IPS DF 6.9 (cell line): Measurements from ENCODE around the gene JAK2.

Experiments used
- DNase-seq: peaks from one replicate; pipeline ENCODE4 v3.0.0-alpha.2; 2013; ENCODE audit warnings: low read depth, low spot score
- H3K27ac ChIP-seq: one replicate; pipeline ENCODE4 v1.5.1; 2013; ENCODE audit warnings: low read length, control low read depth
- H3K27me3 ChIP-seq: 2 replicates; pipeline ENCODE4 v1.6.1; 2013; ENCODE audit warnings: mild to moderate bottlenecking, low read length; ENCODE audit not compliant: control insufficient read depth, insufficient read depth
- H3K36me3 ChIP-seq: 2 replicates; pipeline ENCODE4 v1.6.1; 2013; ENCODE audit warnings: low read length; ENCODE audit not compliant: control insufficient read depth, insufficient read depth
- H3K4me1 ChIP-seq: 2 replicates; pipeline ENCODE4 v1.6.1; 2013; ENCODE audit warnings: low read length; ENCODE audit not compliant: control insufficient read depth, insufficient read depth
- H3K4me3 ChIP-seq: 2 replicates; pipeline ENCODE4 v1.5.1; 2013; ENCODE audit warnings: mild to moderate bottlenecking, low read length
- H3K9me3 ChIP-seq: 2 replicates; pipeline ENCODE4 v1.6.1; 2013; ENCODE audit warnings: low read length, inconsistent platforms; ENCODE audit not compliant: control insufficient read depth, insufficient read depth
- WGBS: extraction: QIAGEN DNeasy Blood & Tissue Kit; methylation state at CpG from one replicate; pipeline ENCODE4 v1.1.7; 2013; ENCODE audit warnings: mixed read lengths, missing lambda C conversion rate; ENCODE audit not compliant: insufficient read length, insufficient coverage; 5-methylcytosine and 5-hydroxymethylcytosine counted together

JAK2 gene

GRCh38 chr9:4980086-4980727 lies 4.9 kb upstream of the JAK2 start:
- Histone ChIP-seq H3K27ac (no peak overlapping the region), H3K9me3 (no peaks in the 10 kb centered on the region), H3K4me3 (no peak overlapping the region), H3K27me3 (no peaks in the 10 kb centered on the region), H3K36me3 (no peaks in the 10 kb centered on the region), H3K4me1 (0 out of 2 replicates have a peak, but pooled peaks cover 2% of the 10 kb centered on the region)
- DNase-seq: no peak
- WGBS: 100% methylated on average over 1 of the region's 4 CpGs

GRCh38 chr9:4982721-4983482 lies 2.2 kb upstream of the JAK2 start:
- DNase-seq: no peak
- Histone ChIP-seq H3K36me3 (no peaks in the 10 kb centered on the region), H3K27me3 (no peaks in the 10 kb centered on the region), H3K4me1 (0 out of 2 replicates have a peak, but pooled peaks cover 2% of the 10 kb centered on the region), H3K27ac (no peak overlapping the region), H3K4me3 (no peak overlapping the region), H3K9me3 (no peaks in the 10 kb centered on the region)
- WGBS: no CpG with 5 or more reads among the region's 2 CpGs

- peak overlapping the region; percentile 69; the same call in 1 of the 2 replicates for H3K4me3 ChIP-seq
- H3K9me3 ChIP-seq: no peaks in the 10 kb centered on the region
- no peak for DNase-seq
- 0 out of 2 replicates have a peak, but pooled peaks cover 2% of the 10 kb centered on the region for H3K4me1 ChIP-seq
- no peaks in the 10 kb centered on the region for H3K36me3 ChIP-seq
- H3K27ac ChIP-seq: no peak overlapping the region
- no peaks in the 10 kb centered on the region for H3K27me3 ChIP-seq
- no CpG with 5 or more reads among the region's 5 CpGs for WGBS
Observed at GRCh38 chr9:4983601-4984165, 1.4 kb upstream of the JAK2 start.

- no peak for DNase-seq
Observed at GRCh38 chr9:4984171-4984620, 876 bp upstream of the JAK2 start.

GRCh38 chr9:4985386-4986266 lies 554 bp downstream of the JAK2 start:
- Histone ChIP-seq H3K4me1 (0 out of 2 replicates have a peak, but pooled peaks cover 2% of the 10 kb centered on the region), H3K36me3 (no peaks in the 10 kb centered on the region), H3K27me3 (no peaks in the 10 kb centered on the region), H3K9me3 (no peaks in the 10 kb centered on the region), H3K4me3 (peak overlapping the region; percentile 69; the same call in 1 of the 2 replicates), H3K27ac (no peak overlapping the region)
- WGBS: no CpG with 5 or more reads among the region's 42 CpGs
- DNase-seq: no peak

More at GRCh38 chr9:4984171-4984620, 876 bp upstream of the JAK2 start:
- H3K4me1 ChIP-seq: 0 out of 2 replicates have a peak, but pooled peaks cover 2% of the 10 kb centered on the region
- no peaks in the 10 kb centered on the region for H3K36me3 ChIP-seq
- H3K27ac ChIP-seq: no peak overlapping the region
- peak overlapping the region; percentile 69 for H3K4me3 ChIP-seq
- no peaks in the 10 kb centered on the region for H3K9me3 ChIP-seq
- no peaks in the 10 kb centered on the region for H3K27me3 ChIP-seq
- no CpG with 5 or more reads among the region's 25 CpGs for WGBS

- Histone ChIP-seq H3K36me3 (no peaks in the 10 kb centered on the region), H3K27me3 (no peaks in the 10 kb centered on the region), H3K4me3 (no peak overlapping the region), H3K9me3 (no peaks in the 10 kb centered on the region), H3K27ac (no peak overlapping the region), H3K4me1 (0 out of 2 replicates have a peak, but pooled peaks cover 2% of the 10 kb centered on the region)
- no peak for DNase-seq
- WGBS: no CpG with 5 or more reads among the region's 3 CpGs
Observed at GRCh38 chr9:4986296-4986695, 1.2 kb downstream of the JAK2 start.

- Histone ChIP-seq H3K27ac (no peak overlapping the region), H3K4me1 (0 out of 2 replicates have a peak, but pooled peaks cover 2% of the 10 kb centered on the region), H3K9me3 (no peaks in the 10 kb centered on the region), H3K4me3 (no peak overlapping the region), H3K27me3 (no peaks in the 10 kb centered on the region), H3K36me3 (no peaks in the 10 kb centered on the region)
- no CpG with 5 or more reads among the region's 4 CpGs for WGBS
- no peak for DNase-seq
Observed at GRCh38 chr9:4986783-4987182, 1.7 kb downstream of the JAK2 start.

GRCh38 chr9:4987961-4988421 lies 2.9 kb downstream of the JAK2 start:
- peak; percentile 85 for DNase-seq
- H3K27me3 ChIP-seq: no peaks in the 10 kb centered on the region
- no peaks in the 10 kb centered on the region for H3K36me3 ChIP-seq
- no CpG with 5 or more reads among the region's 2 CpGs for WGBS
- no peaks in the 10 kb centered on the region for H3K9me3 ChIP-seq
- H3K4me1 ChIP-seq: 0 out of 2 replicates have a peak, but pooled peaks cover 2% of the 10 kb centered on the region
- H3K27ac ChIP-seq: no peak overlapping the region
- H3K4me3 ChIP-seq: no peak overlapping the region

GRCh38 chr9:4992872-4993271 lies 7.8 kb downstream of the JAK2 start:
- H3K27me3 ChIP-seq: no peaks in the 10 kb centered on the region
- H3K36me3 ChIP-seq: no peaks in the 10 kb centered on the region
- no peaks in the 10 kb centered on the region for H3K4me1 ChIP-seq
- H3K4me3 ChIP-seq: no peak overlapping the region
- DNase-seq: no peak
- H3K27ac ChIP-seq: no peak overlapping the region
- no peaks in the 10 kb centered on the region for H3K9me3 ChIP-seq
- no CpG with 5 or more reads among the region's 1 CpG for WGBS
